Fibroblast of skin of abdomen (primary cell): ENCODE data around the gene PRKCH.
A peak's percentile ranks its signal among the peaks of the same experiment; 100 is the strongest.

Experiments
- DNase-seq: peaks from one replicate; pipeline ENCODE4 v3.0.0-alpha.2; 2013

The PRKCH gene

DNA sequence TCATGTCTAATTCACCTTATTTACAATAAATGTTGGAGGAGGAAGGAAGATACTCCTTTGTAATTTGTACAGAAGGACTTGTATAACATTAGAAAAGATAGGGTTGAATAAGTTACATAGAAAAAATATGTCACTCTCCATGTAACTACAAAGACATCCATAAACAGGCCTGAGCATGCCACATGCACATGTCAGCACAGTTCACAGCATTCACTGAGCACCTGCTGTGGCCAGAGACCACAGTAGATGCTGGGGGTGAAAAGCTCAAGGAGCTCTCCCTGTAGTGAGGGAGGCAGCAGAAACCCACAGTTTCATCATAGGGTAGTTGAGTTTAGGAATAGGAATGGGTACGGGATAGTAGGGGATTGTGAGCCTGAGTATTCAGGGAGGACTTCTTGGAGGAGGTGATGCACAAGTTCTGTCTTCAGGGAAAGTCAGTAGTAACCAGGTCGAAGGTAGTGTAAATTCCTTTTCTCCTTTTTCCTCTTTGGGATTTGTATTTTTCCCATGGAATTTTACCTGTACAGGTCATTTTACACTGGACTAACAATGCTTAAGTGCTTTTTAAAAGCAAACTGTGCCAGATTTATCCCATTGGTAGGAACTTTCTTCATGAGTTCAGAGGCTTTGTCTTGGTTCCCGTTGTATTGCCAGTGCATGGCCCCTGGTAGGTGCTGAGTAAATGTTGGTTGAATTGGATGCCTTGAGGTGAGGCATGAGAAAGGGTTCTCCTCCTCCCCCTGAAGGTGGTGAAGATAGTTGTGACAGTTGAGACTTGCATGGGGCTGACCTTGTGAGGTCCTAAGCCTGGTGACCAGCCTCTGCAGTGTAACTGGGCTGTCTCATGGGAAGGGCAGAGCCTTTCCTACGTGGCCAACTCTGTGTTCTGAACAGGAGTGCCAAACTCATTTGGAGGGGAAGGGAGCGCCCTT, 20.2 kb downstream of the PRKCH start:
- no peak for DNase-seq

DNA sequence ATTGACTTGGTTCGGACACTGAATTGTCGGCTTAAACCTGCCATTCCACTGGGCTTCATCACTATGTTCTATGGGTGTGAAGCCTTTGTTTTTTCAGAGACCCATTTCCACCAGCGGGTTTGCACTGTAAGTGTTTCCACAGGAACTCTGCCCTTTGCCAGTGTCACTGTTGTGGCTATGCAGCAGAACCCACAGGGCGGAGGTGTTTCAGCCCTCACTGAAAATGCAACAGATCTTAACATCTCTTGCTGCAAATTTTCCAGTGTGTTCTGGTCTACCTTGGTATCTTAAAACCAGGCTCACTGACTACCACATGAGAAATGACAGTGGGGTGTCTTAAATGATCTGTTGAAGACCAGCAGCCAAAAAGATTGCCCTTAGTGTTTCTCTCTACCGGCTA, 21.1 kb downstream of the PRKCH start:
- no peak for DNase-seq

DNA sequence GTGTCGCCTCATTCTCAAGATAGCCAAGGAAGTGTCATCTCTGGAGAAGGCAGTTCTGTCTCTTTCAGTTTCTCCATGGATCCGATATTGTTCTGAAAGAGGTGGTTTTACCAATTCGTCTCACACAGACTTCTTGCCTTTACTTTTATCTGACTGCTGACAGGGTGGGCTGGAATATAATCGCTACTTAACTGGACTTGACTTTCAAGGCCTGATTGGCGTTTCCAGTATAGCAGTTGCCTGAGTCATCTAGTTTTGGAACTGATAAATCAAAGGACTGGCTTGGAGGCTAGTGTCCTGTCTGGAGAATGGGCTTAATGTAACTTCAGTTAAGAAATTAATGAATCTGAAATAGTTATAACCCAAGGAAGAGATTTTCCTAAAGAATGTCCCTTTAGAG, 21.6 kb downstream of the PRKCH start:
- no peak for DNase-seq

DNA sequence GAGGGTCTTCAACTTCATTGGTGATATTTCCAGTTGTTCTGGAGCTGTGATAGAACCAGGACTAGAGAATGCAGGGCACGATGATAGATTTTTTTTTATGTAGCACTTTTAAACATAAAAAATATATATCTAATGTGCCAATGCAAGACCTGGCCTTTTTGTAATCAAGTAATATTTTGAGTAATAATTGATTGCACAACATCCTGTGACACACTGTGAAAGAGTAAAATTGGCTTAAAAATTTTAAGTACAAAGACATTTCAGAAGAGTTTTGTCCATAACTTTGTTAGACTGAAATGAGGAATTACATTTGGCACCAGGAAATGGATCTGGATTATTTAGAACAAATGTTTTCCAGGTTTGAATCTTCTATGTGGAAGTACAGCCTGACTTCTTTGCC, 22.1 kb downstream of the PRKCH start:
- no peak for DNase-seq

DNA sequence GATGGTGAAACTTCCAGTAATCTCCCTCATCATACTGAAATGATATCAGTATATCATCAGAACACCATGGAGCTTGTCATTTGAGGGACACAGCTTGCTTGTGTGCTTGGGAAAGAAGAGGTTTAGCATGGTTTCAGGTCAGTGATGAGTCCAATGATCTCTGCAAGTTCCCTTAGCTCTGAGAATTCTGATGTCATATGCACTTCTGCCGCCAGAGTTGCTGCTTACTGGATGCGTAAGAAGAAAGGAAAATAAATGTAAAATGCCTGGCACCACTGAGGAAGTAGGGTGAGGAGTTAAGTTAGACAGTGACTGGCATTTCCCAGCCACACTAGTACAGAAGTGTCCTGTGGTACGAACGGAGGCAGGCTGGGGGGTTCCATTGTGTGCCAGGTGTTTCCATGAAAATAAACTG, 22.6 kb downstream of the PRKCH start:
- DNase-seq = no peak

DNA sequence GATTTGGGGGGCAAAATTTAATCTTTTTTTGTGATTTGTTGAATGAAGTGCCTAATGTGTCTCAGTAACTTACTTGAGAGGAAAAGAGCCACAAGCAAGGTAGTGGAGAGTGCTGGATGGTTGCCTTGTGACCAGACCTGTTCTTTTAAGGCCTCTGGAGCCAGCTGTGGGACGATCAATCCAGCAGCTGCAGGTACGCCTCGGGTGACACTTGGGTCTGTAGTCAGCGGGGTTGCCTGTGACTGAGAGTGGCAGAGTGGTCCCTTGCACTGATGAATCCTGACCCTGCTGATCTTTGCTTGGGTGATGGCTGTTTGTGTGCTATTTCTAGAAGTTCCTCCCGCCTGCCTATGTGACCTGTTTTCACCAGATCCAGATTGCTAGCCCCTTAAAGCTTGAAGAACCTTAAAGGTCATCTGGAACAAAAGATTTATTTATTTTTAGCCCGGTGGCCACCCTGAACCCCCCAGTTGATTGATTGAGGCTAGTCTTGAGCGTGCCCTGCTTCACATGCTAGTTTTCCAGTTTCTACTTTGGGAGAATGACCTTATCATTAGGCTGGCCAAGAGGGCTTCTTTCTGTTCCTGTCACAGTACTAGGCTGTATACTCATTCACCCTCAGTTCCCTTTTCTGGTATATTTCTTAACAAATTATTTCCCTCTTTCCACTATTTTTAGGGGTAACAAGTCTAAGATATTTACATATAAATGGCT, 23.2 kb downstream of the PRKCH start:
- no peak for DNase-seq

DNA sequence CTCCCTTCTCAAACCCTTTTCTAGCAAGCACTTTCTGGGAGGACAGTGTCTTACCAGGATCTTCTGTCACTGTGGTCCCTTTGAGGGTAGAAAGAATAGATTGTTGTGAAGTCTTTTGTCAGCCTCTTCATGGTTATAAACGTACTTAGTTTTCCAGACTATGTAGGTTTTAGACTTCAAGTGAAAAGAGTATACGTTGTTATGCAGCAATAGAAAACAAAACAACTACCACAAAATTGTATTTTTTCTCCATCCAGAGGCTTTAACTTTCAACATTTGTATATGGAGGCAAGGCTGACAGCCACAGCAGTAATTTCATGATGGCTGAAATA, 23.7 kb downstream of the PRKCH start:
- DNase-seq = no peak

DNA sequence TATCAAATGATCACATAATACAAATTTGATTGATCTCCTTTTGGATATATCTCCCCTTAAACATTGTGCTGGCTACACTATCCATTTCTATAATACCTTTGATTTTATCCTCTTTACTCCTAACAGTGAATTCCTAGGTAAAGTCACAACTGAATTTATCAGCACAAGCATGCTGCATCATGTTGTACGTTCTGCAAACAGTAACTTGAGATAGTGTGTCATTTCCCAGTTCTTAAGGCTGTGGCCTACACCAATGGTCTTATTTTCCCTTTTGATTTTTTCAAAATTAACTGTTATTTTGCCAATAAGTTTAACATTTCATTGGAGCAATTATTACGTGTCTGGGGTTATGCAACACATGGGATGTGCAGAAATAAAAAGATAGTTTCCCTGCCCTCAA, 24.8 kb downstream of the PRKCH start:
- DNase-seq = no peak

DNA sequence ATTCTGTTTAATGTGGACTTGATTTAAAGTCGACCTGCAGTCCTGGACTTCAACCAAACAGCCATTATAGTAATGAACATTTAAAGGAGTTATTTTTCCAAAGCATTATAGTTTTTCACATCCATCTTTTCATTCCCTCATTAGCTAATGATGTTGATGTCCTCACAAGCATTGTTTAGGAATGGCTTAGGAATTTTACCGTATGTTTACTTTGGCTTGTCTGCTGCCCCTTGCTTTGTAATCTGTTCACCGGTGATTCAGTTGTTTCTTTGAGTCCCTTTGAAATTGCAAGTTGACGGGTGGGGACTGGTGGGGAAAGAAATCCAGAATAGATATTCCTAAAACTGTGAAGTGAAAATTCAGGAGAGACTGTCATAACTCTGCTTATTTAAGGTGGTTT, 25.4 kb downstream of the PRKCH start:
- no peak for DNase-seq

DNA sequence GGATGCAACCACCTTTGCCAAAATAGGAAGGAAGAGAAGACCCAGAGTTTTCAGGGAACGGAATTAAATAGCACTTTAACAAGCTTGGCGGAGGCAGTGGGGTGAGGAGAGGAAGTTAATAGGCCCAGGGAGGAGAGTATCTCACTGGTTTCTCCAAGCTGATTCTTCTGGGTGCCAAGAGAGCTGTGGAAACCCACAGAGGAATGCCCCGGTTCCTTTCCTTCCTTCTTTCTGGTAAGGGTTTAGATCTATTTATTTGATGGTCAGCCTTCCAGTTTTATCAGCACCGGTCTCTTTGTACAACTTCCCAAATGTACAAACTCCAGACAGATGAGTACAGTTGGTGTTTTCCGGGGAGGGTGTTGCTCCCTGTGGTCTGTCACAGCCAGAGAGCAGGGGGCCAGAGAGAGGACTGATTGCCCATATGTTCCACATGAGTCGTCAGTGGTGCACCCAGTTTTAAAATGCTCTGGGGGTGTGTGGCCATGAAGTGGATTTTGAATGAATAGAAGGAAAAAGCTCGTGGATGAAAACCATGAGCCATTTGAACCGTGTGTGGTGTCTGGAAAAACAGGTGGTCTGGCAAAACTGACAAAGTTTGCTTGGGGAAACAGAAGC, 26.6 kb downstream of the PRKCH start:
- no peak for DNase-seq

DNA sequence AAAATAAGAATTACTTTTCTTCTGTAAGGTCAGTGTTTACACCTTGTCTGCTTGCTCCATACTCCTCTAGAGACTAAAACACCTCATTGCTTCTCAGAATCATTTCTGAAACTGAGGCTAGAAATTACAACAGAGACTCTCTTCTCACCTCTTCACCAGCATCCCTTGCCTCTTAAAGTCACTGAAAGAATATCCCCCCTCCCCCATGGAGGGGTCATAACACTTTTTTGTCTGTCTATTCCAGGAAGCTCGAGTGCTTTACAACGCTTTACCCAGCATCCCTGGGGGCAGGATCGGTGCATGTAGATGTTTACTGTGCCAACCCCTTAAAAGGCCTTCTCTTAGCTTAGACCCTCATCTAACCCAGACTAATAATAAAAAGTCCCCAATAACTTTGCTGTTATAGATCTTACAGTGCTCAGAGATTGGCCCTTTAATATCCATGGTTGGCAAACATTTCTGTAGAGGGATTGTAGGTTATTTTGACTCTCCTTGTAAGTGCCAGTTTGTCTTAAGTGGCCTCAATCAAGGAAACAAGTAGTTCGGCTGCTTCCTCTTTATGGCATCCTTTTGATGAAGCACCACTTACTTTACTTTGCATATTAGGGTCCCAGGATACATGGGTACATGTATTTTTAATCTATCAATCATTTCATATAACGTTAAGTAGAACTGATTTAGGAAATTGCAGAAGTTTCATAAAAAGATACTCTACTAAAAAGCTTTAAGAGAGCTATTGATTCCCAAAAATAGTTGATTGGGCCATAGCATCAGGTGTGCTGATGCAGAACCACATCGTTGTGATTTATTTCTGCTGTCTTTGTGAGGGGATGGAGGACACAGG, 29.3 kb downstream of the PRKCH start:
- no peak for DNase-seq

DNA sequence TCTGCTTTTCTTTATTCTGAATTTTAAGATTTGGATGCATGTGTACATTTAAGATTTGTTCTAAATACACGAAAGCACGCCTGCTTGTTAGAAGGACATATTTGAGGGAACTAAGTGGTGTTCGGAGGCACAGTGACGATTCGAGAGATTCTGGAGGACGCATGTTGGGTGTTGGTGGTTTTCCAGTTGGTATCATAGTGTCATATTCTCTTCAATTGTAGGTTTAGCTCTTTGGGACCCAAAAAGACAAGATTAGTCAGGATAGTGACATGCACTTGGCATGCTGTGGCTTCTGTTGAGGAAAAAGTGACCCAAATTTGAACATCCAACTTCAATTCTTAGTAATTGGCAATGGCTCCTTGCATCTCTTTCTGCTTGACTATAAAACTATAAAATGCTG, 30.1 kb downstream of the PRKCH start:
- DNase-seq = no peak

DNA sequence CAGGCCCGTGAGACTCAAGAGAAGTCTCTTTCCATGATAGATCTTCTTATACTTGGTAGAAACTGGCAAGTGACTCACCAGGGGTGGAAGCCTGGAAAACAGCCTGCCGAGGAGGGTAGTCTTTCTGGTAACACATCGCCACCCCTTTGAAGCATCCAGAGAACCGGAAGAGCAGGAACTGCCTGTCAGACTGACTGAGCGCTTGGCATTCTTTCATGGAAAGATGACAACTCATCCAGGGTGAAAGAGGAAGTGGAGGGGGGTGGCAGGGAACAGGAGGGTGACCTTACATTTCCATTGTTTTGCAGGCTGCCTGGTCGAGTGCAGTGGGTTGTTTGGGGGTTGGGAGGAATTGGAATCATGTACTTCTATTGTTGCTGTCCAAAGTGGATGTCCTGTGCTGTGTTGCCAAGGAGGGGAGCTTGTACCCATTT, 34.5 kb downstream of the PRKCH start:
- peak; percentile 21 for DNase-seq

DNA sequence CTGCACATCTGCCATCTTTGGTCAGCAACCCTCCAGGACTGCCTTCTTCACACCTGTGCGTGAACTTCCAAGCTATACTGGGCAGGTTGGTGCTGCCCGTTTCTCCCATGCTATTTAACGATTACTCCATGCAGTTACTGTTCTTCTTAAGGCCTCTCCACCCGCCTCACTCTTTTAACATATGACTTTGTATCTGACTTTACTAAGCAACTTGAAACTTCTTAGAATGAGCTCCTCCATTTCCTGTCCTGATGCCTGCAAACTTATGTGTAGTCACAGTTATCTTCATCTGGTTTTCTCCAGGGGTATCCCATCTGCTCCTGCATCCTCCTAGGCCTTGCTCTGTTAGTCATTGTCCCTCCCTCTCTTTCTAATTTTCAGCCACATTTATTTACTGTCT, 35.7 kb downstream of the PRKCH start:
- no peak for DNase-seq

DNA sequence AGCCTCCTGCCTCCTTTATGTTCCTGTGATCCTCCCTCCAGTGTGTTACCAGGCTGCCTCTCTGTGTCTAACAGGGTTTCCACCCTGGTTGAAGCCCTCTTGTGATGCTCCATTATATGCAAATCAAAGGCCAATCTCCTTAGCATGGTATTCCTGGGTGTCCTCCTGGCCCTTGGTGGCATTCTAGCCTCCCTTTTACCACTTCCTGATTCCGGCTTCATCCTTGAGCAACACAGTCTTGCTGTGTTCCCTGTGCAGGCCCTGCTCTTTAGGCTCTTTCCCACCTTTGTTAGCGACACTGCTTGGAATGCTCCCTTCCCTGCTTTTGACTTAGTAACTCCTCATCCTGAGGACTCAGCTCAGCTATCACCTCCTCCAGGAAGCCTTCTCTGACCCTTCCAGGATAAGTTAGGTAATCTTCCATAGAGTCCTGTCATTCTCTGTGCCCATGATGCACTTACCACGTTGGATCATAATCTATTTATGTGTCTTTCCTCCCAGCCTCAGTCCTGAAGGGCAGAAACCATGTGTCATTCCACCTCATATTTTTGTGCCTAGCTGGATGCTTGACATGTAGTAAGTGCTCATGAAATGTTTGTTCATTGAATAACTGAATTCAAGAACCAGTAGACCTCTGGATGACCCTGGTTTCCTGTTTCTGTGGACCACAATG, 37.3 kb downstream of the PRKCH start:
- no peak for DNase-seq

DNA sequence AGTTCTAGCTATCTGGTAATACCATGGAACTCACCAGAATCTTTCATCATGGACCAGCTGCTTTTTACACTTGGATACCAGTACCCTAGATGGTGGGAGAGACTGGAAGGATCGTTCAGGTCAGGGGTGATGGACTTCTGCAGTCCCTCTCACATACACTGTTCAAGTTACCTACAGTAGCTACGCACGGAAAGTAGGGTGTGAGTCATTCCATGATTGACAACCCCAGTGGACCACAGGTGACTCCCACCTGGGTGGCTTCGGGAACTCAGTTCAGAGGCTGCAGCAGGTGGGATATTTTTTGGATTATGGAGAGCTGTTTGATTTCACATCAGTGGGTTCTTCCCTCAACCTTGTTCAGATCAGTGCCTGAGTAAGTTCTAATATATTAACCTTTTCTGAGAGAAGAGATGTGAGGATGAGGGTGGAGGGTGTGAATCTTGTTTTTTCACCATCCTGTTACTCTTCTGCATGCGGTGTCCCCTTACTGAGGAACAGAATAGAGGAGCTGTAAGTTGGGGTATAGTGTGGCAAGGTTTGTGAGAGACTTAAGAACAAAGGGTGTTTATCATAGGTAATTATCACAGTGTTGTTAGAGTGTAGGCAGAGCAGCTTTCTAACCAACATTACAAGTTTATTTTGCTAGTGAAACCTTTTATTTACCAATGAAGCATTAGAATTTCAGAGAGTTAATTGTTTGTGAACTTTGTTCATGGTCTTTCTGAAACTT, 39.6 kb downstream of the PRKCH start:
- no peak for DNase-seq

DNA sequence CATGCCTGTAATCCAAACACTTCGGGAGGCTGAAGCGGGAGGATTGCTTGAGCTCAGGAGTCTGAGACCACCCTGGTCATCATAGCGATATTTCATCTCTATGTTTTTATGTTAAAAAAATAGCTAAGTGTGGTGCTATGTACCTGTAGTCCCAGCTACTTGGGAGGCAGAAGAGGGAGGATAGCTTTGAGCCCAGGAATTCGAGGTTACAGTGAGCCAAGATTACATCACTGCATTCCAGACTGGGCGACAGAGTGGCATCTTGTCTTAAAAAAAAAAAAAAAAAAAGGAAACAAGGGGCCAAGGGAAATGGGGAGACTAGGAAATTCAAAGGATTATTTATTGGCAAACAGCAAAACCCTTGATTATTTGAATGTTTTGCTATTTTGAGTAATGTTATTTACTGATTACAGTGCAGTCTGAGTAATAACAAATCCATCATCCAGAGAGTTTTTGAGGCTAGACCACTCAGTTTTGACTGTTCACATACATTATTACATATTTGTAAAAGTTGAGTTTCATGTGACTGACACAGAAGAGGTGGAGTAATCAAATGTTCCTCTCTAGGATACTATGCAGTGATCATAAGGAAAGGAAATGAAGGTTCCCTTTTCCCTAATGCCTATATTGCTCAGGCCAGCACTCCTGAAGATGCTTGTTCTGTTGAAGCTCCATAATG, 40.8 kb downstream of the PRKCH start:
- DNase-seq = no peak

DNA sequence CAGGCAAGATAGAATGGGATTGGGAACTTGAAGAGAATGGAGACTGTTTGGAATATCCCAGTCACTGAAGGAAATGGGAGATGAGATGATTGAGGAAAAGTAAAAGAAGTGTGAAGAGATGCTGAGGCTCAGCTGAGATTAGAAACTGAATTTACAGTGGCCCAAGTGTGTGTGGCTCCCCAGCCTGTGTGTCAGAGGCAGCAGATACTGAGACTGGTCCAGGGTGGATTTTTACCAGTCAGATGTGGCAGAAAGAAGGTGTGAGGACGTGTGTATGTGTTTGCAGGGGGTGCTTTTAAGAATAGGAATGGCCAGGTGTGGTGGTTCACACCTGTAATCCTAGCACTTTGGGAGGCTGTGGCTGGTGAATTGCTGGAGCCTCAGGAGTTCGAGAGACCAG, 42.9 kb downstream of the PRKCH start:
- no peak for DNase-seq

DNA sequence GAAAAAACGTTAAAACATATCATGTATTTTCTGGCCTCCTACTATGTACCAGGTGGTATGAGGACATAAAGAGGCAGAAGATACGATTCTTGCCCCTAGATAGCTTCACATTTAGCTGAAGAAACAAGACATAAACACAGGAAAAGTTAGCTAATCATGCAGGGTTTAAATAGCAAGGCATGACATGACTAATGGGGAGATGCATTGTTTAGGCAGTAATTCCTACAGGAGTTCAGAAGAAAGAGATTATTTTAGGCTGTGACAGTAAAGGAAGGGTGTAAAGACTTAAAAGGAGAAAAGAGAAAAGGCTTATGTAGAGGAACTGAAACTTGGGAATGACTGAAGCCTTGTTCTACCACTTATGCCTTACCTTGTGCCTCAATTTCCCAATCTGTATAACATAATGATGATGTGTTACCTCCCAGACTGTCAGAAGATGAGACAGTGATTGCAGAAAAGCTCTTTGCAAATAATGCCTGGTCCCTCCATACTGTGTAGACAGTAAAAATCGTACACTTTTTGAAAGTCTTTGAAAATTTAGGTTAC, 44.4 kb downstream of the PRKCH start:
- no peak for DNase-seq

DNA sequence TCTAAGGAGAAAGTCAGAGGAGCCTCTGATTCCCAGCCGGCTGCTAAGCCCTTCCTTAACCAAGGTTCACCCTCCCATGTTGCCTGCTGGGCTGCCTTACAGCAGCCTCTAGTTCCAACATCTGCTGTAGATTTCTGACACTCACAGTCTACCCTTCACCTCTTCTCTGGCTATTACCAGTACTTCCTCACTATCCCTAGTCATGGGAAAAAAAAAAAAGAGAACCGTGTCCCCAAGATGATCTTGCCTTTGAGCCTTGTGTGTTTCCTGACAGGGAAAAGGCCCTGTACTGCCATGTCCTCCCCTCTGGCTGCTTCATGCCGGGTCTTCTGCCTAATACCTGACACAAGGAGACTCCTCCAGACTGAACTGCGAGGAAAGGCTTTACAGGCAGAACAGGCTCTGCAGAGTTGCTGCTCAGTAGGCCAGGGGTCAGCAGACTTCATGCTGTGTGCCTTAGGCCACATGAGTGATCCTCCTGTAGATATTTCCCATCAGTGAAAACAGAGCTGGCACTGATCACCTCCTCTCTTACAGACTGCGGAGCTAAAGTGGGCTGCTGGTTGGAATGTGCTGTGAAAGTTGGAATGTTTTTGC, 46.8 kb downstream of the PRKCH start:
- DNase-seq = no peak
